GM12801 (cell line): ENCODE measurements around the gene MFAP4.

ENCODE experiments used
- TF ChIP-seq, protein P1 (sequence below): IDR thresholded peaks from one replicate; pipeline ENCODE4 v1.5.1; 2011; ENCODE audit warnings: control low read depth; ENCODE audit not compliant: insufficient read length; ENCODE audit errors: extremely low read depth

The MFAP4 gene

GRCh38 chr17:19421219-19421618, 34.2 kb upstream of the MFAP4 start:
- TF ChIP-seq, protein P1, sequence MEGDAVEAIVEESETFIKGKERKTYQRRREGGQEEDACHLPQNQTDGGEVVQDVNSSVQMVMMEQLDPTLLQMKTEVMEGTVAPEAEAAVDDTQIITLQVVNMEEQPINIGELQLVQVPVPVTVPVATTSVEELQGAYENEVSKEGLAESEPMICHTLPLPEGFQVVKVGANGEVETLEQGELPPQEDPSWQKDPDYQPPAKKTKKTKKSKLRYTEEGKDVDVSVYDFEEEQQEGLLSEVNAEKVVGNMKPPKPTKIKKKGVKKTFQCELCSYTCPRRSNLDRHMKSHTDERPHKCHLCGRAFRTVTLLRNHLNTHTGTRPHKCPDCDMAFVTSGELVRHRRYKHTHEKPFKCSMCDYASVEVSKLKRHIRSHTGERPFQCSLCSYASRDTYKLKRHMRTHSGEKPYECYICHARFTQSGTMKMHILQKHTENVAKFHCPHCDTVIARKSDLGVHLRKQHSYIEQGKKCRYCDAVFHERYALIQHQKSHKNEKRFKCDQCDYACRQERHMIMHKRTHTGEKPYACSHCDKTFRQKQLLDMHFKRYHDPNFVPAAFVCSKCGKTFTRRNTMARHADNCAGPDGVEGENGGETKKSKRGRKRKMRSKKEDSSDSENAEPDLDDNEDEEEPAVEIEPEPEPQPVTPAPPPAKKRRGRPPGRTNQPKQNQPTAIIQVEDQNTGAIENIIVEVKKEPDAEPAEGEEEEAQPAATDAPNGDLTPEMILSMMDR, result no peak

DNA sequence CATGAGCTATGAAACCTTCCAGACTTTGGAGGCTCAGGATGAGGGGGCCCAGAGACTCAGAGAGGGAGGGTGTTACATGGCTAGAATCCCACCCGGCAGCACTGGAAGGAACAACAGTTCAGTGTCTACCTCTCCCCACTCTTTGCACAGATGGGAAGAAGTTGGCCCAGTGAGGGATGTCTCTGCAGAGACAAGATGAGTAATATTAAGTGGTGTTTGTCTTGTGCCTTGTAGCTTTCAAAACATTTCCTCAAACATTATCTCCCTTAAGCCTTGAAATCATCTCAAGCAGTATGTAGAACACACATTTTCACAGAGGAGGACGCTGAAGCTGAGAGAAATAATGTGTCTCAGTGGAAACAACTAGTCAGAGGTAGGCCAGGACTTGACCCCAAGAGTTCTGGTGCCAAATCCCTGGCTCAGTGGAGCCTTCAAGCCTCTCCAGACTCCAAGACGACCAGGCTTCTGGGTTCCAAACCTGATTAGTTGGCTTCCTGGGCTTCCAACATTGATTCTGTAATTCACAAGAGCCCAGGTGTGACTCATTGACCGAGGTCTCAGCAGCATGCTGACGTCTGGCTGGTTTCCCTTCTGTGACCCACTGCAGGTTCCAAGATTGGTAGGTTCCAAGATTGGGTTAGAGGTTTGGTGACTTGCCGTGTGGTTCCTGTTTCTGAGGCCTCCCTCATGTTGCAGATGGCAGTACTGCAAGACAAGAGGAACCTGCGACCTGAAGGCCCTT, 31.4 kb upstream of the MFAP4 start:
- TF ChIP-seq, protein P1, result no peak

- TF ChIP-seq, protein P1, result no peak
Measured at GRCh38 chr17:19417611-19418010, 30.6 kb upstream of the MFAP4 start.

GRCh38 chr17:19415806-19416775, 29.1 kb upstream of the MFAP4 start:
- TF ChIP-seq, protein P1, result no peak

DNA sequence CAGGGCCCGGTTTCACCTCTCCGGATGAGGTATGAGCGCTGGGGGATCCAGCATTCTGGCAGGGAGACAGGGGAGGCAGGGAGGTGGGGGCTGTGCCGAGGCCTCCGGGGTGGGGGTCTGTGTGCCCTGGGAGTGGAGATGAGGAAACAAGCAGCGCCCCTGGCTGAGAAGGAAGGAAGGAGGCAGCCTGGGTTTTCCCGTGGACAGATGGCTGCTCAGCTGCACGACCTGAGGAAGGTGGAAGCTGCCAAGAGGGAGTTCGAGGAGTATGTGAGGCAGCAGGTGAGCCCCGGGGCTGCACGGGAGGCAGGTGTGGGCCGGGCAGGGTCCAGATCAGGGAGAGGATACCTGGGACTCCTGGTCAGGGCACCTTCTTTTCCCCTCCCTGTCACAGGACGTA, 28.3 kb upstream of the MFAP4 start:
- TF ChIP-seq, protein P1, result no peak

- TF ChIP-seq, protein P1, result no peak
Measured at GRCh38 chr17:19414396-19415280, 27.6 kb upstream of the MFAP4 start.
